OCI-M2 (cell line): Measurements from ENCODE around the gene HOXB9.

Source experiments
- DNase-seq: peaks from one replicate; lab custom pipeline; 2025; ENCODE audit not compliant: unreplicated experiment; lab: John Stamatoyannopoulos, UW

The HOXB9 gene

DNA sequence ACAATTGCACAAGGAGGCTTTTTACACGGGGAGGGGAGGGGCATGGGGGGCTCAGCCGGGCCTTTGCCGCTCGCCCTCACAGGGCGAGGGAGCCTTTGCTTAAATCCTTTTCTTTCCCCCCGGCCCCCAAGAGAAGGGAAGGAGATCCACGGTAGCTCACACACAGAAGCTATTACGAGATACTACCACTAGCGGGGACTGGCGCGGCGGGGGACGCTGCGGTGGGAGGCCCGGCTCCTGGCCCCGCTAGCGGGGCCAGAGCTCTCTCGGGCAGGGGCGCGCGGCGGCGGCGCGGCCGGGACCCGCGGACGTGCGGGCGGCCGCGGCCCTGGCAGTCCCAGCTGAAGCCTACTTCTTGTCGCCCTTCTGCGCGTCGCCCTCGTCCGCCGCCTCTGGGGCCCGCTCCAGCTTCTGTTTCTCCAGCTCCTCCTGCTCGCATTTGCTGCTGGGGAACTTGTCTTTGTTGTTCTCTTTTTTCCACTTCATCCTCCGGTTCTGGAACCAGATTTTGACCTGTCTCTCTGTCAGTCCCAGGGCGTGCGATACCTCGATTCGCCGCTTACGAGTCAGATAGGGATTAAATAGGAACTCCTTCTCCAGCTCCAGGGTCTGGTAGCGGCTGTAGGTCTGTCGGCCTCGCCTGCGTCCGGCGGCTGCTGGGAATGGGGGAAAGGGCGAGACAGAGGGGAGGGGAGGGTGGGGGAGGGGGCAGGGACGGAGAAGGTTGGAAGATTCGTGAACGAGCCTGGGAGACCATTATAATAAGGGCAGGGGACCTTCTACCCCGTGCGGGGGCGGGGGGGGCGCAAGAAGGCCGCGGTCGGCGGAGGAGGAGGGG is 13.1 kb downstream of the HOXB9 start:
- no peak for DNase-seq

DNA sequence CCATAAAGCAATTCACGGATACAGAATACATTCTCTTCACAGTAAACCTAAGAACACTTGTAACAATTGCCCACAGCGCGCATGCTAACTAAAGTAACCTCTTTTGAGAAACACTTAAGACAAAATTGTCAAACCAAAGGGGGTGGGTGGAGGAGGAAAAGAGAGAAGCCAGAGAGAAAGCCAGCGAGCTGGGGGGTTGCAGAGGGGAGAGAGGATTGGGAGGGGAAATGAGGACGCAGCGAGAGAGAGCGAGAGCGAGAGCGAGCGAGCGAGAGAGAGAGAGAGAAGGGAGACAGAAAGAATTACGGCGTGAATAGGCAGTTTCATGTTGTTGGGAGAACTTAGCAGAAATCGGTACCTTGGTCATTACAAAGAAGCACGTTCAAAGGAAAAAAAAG is 13.7 kb downstream of the HOXB9 start:
- no peak for DNase-seq

DNA sequence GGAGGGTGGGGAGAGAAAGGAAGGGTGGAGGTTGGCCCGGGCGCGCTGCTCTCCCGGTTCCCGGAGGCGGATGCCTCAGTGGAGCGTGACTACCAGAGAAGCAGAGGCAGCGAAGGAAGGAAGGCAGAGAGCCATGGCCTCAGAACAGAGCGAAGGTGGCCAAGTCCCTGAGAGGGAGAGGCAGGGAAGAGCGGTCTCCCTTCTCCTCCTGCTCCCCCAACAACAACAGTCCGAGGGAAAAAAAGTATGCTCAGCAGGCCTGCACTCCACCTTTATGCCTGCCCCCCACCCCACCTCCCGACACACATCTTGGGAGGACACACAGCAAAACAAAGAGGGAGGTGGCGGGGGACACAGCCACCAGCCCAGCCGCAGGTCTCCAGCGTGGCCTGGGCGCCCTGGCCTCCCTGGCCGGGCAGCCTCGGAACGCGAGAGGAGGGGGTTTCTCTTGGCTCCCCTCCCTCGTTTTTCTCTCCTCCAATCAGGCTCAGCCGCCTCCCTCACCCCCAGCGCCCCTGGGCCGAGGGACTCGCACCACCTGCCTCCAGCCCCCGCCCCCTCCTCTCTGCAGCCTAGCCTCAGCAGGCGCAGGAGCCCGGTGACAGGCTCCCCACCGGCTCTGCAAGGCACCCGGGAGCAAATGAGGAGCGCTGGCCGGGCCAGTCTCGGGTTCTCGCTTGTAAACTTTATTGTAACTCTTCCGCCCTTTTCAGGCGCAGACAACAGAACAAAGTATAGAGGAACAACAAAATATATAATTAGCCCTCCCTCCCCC is 14.3 kb downstream of the HOXB9 start:
- no peak for DNase-seq

DNA sequence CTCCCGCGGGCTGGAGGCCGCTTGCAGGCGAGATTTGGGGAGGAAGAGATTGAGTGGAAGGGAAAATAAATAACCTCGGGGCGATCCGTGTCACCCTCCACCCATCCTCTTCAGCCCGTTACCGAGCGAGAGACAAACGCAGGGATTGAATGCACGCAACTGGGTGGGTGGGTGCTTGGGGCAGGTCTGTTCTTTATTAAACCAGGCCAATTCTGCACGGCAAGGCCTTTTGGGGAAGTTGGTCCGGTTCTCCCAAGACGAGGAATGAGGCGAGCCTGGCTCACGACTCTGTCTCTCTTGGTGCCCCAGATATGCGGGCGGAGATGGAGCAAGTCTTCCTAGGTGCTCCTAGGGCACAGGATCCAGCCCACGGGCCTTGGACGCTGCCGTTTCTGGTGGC is 14.9 kb downstream of the HOXB9 start:
- no peak for DNase-seq

DNA sequence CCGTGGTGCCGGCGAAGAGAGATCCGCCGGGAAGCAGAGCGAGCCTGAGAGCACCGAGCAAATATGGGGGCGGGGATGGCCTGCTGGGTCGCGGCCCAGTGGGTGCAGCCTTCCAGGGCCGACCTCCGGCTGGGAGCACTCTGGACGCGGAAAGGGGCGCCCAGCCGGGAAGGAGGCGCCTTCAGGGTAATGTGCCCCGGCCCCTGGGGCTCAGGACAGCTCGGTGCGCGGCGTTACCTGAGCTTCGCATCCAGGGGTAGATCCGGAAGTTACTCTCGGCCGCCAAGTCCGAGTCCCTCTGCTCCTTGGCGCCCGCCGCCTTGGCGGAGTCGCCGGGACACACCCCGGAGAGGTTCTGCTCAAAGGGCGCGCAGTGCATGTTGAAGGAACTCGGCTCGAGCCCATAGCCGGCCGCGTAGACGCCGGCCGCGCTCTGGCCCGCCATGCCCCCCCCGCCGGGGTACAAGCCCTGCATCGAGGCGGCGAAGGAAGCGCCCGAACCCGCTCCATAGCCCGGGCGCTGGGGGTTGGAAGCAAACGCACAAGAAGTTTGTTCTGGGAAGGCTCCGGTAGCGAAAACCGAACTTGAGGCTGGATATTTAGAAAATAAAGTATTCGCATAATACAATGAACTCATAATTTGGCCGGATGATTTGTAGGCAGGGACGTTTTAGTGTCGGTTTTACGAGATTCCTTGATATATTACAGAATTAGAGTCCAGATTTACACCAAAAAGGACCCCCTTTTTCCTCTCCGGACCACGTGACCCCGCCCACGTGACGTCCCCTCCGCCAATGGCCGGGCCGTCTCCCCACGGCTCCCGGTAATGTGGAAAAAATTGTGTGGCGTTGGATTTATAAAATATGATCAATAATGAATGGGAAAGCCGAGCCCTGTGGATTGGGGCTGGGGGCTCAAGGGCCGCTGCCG is 15.6 kb downstream of the HOXB9 start, which contains the start of gene HOXB7:
Gene HOXB7 (minus strand): TSS at position 736 of the 930 bp plus-strand sequence. CDS start 99 bp downstream, at position 637.
- DNase-seq = no peak

DNA sequence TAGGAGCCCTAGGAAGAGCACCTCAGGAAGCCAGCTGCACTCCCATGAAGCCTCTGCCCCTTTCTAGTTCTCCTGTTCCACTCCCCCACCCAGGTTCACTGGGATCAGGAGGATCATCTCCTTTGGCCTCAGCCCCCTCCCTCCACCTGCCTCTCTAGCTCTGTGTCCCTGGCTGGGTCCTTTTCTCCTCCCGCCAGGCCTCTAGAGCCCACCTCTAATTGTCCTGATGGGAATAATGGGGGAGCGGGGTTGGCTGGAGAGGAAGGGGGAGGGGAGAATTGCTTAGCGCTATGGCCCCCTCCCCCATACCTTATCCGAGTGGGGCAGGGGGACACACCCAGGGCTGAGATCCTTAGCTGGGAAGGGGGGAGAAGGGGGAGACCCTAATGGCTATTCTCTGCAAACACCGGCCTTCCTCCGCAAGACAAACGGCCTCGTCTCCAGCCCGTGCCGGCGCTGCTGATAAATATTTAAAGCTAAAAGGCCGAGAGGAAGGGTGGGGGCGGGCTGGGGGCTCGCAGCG is 16.3 kb downstream of the HOXB9 start:
- no peak for DNase-seq

DNA sequence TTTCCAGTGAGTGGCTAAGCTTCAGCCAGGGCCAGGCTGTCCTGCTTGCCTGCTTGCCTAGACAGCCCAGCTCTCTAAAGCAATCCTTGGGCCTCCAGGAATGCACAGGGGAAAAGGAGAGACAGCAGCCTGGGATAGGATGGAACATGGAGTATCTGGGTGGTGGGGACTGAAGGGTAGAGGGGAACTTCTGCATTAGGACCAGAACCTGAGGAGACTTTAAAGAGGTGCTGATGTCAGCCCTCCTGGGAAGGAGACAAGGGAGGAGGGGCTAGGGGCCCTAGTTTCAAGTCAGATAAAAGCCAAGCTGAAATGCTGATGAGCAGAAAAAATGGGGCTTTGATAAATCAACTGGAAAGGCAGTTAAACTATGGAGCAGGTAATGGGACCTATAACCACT is 17.1 kb downstream of the HOXB9 start:
- DNase-seq = no peak

DNA sequence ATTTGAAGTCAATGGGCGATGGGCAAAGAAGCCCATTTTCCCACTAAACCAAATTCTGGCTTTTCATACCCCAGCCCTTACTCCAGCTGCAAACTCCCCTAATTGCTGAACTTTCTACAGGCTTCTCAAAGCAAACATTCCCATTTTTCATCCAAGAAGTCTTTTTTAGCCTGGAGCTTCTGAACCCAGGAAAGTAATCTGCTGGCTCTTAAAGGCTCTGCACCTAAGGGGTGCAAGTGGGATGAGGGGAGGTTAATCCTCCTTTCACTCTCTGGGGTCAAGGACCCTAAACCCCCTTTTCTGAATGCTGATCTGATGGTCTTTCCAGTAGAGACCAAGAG is 17.7 kb downstream of the HOXB9 start:
- DNase-seq = no peak

DNA sequence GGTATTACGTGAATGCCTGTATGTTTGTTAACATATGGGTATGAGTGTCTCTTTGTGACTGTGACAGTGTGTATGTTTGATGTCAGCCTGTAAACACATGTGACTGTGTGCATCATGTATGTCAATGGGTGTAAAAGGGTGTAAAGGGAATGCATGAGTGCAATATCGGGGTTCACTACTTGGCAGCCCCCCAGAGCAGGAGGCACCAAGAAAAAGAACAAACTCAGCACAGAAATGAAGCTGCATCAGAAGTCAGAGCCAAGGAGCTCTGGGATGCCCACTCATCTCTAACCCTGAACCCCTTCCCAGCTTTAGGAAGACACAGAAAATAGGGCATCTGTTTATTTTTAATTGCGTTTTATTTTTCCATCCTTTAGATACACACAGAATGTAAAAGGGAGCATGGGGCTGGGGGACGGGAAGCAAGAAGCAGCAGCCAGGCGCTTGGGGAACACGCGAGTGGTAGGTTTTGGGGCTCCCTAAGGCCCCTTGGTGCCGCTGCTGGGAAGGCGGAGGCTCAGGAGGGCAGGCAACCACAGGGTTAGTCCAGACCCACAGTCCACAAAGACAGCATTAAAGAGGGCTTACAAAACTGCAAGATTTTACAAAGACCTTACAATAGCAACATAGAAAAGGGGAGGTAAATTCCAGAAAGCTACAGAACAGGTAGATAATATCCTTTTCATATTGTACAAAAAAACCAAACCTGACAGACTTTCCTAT is 19.1 kb downstream of the HOXB9 start:
- no peak for DNase-seq

DNA sequence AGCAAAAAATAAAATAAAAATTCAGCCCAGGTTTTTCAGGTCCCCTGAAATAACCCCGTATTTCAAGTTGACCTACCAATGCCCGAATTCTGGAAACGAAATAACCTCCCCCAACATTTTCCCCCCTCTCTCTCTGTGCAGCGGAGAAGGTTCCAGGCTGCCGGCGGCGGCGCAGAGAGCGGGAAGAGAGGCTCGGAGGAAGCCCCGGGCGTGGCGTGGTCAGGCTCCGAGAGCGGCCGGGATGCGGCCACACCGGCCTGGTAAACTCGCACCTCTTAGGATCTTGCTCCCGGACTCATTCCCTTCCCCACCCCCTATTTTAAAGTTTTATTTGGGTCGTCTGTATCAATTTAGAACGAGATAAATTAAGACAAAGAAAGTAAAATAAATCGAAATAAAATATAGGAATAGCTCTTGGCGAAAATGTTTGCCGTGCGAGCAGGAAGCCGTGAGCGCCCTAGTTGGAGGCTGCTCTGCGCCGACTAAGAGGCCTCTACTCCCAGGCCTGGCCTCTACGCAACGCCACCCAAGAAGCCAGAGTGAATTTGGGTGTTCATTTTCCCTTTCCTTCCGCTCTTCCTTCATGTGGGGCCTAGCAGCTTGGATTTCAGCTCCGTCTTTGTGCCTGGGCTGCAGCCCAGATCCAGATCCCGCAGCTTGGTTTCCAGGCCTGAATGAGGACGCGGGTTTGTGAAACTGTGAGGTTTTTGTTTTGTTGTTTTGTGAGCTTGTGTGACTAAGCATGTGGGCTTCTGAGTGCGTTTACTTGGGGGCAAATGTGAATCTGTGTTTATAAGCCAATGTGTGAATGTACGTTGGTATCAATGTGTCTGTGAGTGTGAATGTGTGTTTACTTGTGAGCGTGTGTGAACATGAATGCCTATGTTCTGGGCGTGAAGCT is 19.9 kb downstream of the HOXB9 start:
- no peak for DNase-seq

DNA sequence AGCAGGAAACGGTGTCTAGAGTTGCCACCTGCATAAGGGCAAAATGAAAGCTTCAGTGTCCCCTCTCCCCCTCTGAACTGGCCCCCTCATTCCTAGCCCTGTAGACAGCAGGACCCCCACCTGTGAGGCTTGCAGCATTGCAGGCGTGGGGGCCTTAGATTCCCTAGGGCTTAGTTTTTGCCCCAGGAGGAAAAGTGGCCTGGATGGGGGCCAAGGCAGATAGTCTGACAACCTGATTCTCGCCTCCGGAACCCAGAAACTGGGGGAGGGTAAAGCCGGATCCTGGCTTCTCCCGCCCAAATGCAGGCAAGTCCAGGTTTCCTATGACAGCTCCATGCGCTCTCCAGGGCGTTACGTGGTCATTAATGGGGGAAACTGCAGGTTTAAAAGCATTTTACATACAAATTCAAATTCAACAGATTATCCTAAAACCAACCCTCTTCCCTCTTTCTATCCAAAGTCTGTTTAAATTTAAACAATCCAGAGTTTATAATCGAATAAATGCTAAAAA is 20.7 kb downstream of the HOXB9 start:
- DNase-seq = no peak

DNA sequence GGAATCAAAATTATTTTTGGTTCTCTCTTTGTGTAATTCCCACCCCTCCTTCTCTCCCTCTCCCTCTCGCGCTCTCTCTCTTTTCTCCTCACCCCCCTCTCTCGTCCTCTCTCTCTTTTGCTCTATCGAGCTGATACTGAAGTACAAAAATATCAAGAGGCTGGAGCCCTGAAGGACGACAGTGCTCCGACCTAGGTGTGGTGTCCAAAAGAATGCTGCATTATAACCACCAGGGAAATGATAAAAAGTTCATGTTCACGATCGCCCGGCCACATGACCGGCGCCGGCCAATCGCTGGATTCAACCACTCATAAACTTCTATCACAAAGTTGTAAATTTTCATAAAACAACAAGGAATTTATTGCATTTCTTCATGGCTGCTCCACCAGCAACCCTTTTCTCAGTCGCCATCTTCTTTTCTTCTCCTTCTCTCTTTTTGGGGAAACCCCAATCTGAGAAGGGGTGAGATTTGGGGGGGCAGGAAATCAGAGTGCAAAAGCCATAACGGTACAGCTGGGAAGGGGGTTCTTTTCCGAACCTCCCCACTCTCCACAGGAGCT is 21.3 kb downstream of the HOXB9 start, which contains the start of gene HOXB6:
Gene HOXB6 (minus strand): TSS at position 217 of the 560 bp plus-strand sequence. CDS start 6,836 bp downstream, outside the sequence.
- DNase-seq = no peak

DNA sequence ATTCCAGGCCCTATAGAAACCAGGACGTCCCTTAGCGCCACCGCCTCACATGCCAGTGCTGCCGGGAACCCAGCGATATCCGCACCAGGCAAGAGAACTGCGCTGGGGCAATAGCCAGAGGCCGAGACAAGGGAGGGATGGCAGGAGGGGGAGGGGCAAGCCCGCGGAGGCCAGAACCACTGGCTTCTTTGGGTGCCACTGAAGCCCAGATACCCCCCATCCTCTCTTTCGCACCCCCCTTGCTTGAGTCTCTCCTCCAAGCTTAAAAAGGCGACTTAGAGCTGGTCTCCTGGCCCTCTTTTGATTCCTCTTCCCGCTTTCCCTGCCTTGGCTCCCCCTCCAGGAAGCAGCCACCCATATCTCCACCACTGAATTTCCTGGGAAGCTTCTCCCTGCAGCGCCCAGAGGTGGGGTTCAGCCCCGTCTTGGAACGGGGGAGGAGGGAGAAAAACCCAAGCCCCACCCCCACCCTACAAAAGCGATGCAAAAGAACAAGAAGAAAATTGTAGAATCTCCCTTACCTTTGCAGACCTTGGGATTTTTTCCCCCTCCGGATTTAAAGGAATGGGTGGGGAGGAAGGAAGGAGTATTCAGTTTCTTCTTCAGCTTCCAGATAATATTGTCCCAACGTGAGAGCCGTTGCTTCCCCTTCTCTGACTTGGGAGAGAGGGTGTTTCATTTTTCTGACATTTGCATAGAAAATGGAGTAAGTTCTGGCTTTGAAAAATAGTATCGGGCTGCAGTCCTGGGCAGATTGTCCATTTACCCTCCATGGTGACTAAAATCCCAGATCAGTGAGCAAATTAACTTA is 22.0 kb downstream of the HOXB9 start:
- DNase-seq = no peak

DNA sequence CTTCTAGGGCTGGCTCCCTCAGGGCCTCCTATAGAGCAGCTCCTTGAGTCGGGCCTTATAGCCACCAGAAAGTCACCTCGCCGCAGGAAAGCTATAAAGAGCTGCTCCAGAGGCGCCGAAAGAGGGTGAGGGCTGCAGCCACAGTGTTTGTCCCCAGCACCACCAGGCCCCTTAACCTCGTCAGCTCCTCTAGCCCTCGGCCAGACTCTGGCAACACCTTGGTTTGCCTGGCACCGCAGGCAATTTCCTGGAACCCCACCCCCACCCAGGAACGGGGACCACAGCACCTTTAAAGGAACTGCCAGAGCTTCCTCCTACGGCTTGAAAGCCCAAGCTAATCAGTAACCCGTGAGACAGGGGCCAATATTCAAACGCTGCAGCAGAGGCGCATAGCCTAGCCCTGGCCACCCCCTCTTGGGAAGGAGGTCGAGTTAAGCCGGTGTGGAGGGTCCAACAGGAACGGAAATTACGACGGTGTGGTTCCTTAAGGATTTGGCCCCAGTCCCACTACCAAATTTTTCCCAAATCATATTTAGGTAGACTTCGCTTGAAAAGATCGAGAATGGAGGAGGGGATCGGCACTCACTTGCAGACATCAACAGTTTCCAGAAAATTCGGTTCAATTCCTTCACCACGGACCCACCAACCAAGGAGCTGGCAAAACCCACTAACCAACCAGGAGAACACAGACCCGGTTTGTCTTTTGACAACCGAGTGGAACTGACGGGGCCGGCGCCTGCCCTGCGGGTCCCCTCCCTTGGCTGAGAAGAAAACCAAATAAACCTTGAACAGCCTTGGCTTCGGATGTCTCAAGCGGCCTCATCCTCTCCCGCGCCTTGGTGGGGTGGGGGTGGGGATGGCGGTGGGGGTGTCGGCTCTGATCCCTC is 24.4 kb downstream of the HOXB9 start:
- no peak for DNase-seq

DNA sequence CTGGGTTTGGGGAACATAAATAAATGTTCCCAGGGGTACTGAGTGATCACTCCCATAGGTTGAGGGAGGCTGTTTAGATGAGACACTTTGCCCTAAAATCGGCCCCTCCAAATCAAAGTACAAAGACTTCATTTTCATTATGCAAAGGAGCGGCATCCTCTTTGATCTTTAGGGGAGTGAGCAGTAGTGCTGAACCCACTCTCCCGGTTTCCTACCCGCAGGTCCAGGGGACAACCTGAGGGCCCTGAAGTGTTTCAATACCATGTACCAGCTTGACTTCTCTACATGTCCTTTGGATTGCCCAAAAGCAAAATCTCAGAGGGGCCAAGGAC is 25.0 kb downstream of the HOXB9 start:
- no peak for DNase-seq

DNA sequence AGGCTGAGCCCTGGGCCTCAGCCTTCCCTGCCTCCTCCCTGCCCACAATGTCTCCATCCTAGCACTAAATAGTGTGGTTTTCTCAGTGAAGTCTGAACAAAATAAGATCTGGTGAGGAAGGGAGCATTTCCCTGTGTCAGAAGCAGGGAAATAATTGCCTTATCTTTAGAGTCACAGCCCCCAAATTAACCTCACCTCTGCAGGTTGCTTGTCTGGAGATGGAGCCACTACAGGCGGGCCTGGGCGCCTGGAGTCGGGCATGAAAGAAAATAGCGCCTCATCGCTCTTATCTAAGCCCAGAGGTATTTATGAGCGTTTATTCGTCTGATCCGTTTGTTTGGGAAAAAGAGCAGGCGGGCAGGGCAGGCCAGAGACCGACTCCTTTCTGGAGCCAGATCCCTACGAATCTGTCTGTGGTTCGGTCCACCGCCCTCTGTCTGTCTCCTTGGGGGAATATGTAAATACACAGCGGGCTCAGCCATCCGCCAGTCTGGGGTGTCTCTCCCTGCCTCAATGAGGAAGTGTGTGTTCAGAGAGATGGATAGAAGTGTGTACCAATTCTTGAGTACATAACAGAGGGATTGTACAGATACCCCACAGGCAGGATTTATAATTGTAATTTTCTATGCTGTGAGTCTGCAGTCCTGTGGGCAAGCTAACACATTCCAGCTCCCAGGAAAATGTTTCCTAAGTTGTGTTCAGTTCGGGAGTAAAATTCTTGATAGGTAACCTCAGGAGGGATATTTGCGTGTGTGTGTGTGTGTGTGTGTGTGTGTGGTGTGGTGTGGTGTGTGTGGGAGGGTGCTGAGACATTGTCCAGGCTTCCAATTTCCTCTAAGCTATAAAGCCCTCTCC is 25.7 kb downstream of the HOXB9 start:
- no peak for DNase-seq
